Measurements from ENCODE around the gene NECTIN2. TPM values are rescaled to one million over a fixed set of nuclear protein-coding genes. Genes with fewer than 3 reads are reported as not detected.
A peak's percentile ranks its signal among the peaks of the same experiment; 100 is the strongest.

The NECTIN2 gene
- polyA plus RNA-seq, 3 donors = 5.6 to 18.2 (median 9.3) TPM

- no peak overlapping the region for H3K4me3 Mint-ChIP-seq
- no peak overlapping the region for H3K27ac ChIP-seq (ENCODE audit: low read depth in 1 of 2, low read length in 2 of 2)
- H3K79me2 ChIP-seq (ENCODE audit: insufficient read depth, low read length) = no peaks in the 10 kb centered on the region
- 97% methylated on average over 43 of the region's 46 CpGs for WGBS (ENCODE audit: insufficient coverage)
- no peak overlapping the region for H3K4me2 ChIP-seq (replicated peaks; ENCODE audit: extremely low read depth, low read length, poor library complexity, severe bottlenecking)
- peak overlapping the region; percentile 32 for H3K9ac ChIP-seq (ENCODE audit: insufficient read depth, low read length, poor library complexity, severe bottlenecking)
- H3K4me1 ChIP-seq (ENCODE audit: control insufficient read depth in 1 of 2, insufficient read depth in 2 of 2, low read length in 2 of 2) = peaks cover 16 to 24% of the 10 kb centered on the region in 2 donors
- no peak for TF ChIP-seq CTCF (IDR thresholded peaks at IDR 0.05)
- no peaks in the 10 kb centered on the region for H3K9me3 ChIP-seq (replicated peaks in 1 of 2; ENCODE audit: control insufficient read depth in 1 of 2, insufficient read depth in 1 of 2, low read length in 2 of 2)
- H3K4me1 Mint-ChIP-seq = peaks cover 29% of the 10 kb centered on the region
- H4K20me1 ChIP-seq (ENCODE audit: insufficient read depth, low read length) = no peaks in the 10 kb centered on the region
- H3K27me3 ChIP-seq (ENCODE audit: control insufficient read depth in 2 of 2, insufficient read depth in 2 of 2, low read length in 2 of 2) = peaks cover 5 to 26% of the 10 kb centered on the region in 2 donors
- H3K36me3 Mint-ChIP-seq = peaks cover 0 to 1% of the 10 kb centered on the region in 2 donors
- H3K9me3 Mint-ChIP-seq = peaks cover 0 to 9% (median 2%) of the 10 kb centered on the region in 7 donors
- no peak overlapping the region for H3K27ac Mint-ChIP-seq
- no peak for DNase-seq
- peaks cover 29 to 39% (median 37%) of the 10 kb centered on the region in 3 donors for H3K27me3 Mint-ChIP-seq (ENCODE audit: low read depth in 3 of 3)
- H3K4me3 ChIP-seq (replicated peaks in 1 of 3; ENCODE audit: low read depth in 2 of 3, low read length in 3 of 3) = no peak overlapping the region
- H2AFZ ChIP-seq (ENCODE audit: insufficient read depth, low read depth, low read length, poor library complexity, severe bottlenecking) = no peak overlapping the region
- intact Hi-C loops (cut with micrococcal nuclease) = no loop called here
- no peaks in the 10 kb centered on the region for H3K36me3 ChIP-seq (replicated peaks in 1 of 2; ENCODE audit: control insufficient read depth in 1 of 2, insufficient read depth in 2 of 2, low read length in 2 of 2)
These were observed 62.2 kb downstream of the NECTIN2 start for GRCh38 chr19:44908074-44908835.

GRCh38 chr19:44908836-44909261 lies 62.8 kb downstream of the NECTIN2 start:
- no peak overlapping the region for H3K9ac ChIP-seq (ENCODE audit: insufficient read depth, low read length, poor library complexity, severe bottlenecking)
- H3K27me3 Mint-ChIP-seq (ENCODE audit: low read depth in 3 of 3) = peaks cover 29 to 38% (median 36%) of the 10 kb centered on the region in 3 donors

More at GRCh38 chr19:44908836-44909261, 62.8 kb downstream of the NECTIN2 start:
- H3K4me2 ChIP-seq (replicated peaks; ENCODE audit: extremely low read depth, low read length, poor library complexity, severe bottlenecking) = no peak overlapping the region
- H2AFZ ChIP-seq (ENCODE audit: insufficient read depth, low read depth, low read length, poor library complexity, severe bottlenecking) = no peak overlapping the region
- H3K4me1 Mint-ChIP-seq = peaks cover 35% of the 10 kb centered on the region
- H3K4me1 ChIP-seq (ENCODE audit: control insufficient read depth in 1 of 2, insufficient read depth in 2 of 2, low read length in 2 of 2) = peaks cover 22 to 30% of the 10 kb centered on the region in 2 donors
- H3K27ac ChIP-seq (ENCODE audit: low read depth in 1 of 2, low read length in 2 of 2) = no peak overlapping the region
- H4K20me1 ChIP-seq (ENCODE audit: insufficient read depth, low read length) = no peaks in the 10 kb centered on the region
- no peaks in the 10 kb centered on the region for H3K9me3 ChIP-seq (replicated peaks in 1 of 2; ENCODE audit: control insufficient read depth in 1 of 2, insufficient read depth in 1 of 2, low read length in 2 of 2)
- peaks cover 5 to 26% of the 10 kb centered on the region in 2 donors for H3K27me3 ChIP-seq (ENCODE audit: control insufficient read depth in 2 of 2, insufficient read depth in 2 of 2, low read length in 2 of 2)
- intact Hi-C loops (cut with micrococcal nuclease) = no loop called here
- no peak for TF ChIP-seq CTCF (IDR thresholded peaks at IDR 0.05)
- no peaks in the 10 kb centered on the region for H3K36me3 Mint-ChIP-seq
- WGBS (ENCODE audit: insufficient coverage) = 97% methylated on average over 42 of the region's 44 CpGs
- H3K9me3 Mint-ChIP-seq = peaks cover 0 to 9% (median 2%) of the 10 kb centered on the region in 7 donors
- no peak overlapping the region for H3K27ac Mint-ChIP-seq
- no peak for DNase-seq
- no peaks in the 10 kb centered on the region for H3K36me3 ChIP-seq (replicated peaks in 1 of 2; ENCODE audit: control insufficient read depth in 1 of 2, insufficient read depth in 2 of 2, low read length in 2 of 2)
- no peak overlapping the region for H3K4me3 Mint-ChIP-seq
- H3K79me2 ChIP-seq (ENCODE audit: insufficient read depth, low read length) = no peaks in the 10 kb centered on the region
- no peak overlapping the region for H3K4me3 ChIP-seq (replicated peaks in 1 of 3; ENCODE audit: low read depth in 2 of 3, low read length in 3 of 3)

Measured in CD14-positive monocyte (primary cell).